NOMO-1 (cell line): ENCODE results near the gene MAST2.
"Not testable (repeated sequence)": the region's sequence is repeated elsewhere in the genome, so short reads cannot be mapped to it uniquely, and the experiment has no call there.

Source experiments
- DNase-seq, 2 experiments: peaks; one replicate each; lab custom pipeline; 2025; ENCODE audit not compliant: unreplicated experiment in 2 of 2; lab: John Stamatoyannopoulos, UW

The MAST2 gene

GRCh38 chr1:46056325-46056724, 252.9 kb downstream of the MAST2 start:
- no peak for DNase-seq

GRCh38 chr1:46057215-46057614, 253.8 kb downstream of the MAST2 start:
- DNase-seq: not testable (repeated sequence)

DNA sequence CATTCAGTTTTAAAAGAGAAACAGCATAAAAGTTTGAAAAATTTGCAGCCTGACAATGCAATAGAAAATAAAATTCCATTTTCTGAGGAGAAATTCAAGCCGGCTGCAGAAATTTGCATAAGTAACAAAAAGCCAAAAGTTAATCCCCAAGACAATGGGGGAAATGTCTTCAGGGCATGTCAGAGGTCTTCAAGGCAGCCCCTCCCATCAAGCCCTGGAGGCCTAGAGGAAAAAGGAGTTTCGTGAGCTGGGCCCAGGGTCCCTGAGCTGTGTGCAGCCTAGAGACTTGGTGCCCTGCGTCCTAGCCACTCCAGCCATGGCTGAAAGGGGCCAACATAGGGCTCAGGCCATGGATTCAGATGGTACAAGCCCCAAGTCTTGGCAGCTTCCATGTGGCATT, 254.4 kb downstream of the MAST2 start:
- DNase-seq: no peak

DNA sequence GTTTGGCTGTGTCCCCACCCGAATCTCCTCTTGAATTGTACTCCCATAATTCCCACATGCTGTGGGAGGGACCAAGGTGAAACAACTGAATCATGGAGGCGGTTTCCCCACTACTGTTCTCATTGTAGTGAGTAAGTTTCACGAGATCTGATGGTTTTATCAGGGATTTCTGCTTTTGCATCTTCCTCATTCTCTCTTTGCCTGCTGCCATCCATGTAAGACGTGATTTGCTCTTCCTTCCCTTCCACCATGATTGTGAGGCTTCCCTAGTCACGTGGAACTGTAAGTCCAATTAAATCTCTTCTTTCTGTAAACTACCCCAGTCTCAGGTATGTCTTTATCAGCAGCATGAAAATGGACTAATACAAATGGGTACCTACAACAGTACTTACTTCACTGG, 255.5 kb downstream of the MAST2 start:
- no peak for DNase-seq

DNA sequence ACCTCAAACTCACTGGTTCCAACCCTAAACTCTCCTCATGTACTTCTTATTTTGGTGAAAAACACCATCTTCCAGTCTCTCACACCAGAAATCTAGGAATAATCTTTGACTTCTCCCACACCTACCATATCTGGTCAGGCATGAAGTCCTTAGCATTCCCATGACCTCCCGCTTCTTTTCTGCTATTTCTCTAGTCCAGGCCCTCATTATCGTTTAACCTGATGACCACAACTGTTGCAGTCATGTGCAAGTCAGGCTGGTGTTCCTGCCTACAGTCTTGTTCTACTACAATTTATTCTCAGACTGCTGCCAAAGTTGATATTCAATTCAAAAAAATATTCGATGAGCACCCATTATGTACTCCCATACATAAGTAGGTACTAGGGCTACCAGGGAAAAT, 257.7 kb downstream of the MAST2 start:
- no peak for DNase-seq

DNA sequence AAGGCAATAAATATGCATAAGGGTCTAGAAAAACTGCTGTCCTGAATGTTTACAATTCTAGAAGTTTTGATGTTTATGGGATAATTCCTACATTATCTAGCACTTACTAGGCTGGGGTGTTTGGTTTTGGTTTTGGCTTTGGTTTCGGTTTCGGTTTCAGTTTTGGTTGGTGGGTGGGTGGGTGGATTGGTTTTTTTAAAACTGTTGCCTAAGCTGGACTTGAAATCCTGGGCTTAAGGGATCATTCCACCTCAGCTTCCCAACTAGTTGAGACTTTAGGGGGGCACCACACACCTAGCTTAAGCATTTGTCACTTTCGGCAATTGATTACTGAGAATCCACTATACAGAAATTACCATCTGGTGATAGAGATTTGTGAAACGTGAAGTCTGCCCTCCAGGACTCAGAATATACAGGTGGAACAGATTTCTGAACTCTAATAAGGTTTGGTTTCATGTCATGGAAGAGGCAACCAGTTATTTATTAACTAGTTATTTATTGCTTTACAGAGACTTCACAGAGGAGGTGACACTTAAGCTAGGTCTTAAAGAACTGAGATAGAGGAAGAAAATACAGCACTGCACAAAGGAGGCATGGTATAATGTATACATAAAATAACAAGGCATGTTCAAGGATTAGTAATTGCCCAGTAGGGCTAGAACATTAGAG, 259.4 kb downstream of the MAST2 start:
- no peak for DNase-seq

- no peak for DNase-seq
These were observed 261.3 kb downstream of the MAST2 start for GRCh38 chr1:46064708-46065107.

- peak in 1 of 2 experiments; percentile 47 for DNase-seq
These were observed 262.0 kb downstream of the MAST2 start for GRCh38 chr1:46065405-46065804.

DNA sequence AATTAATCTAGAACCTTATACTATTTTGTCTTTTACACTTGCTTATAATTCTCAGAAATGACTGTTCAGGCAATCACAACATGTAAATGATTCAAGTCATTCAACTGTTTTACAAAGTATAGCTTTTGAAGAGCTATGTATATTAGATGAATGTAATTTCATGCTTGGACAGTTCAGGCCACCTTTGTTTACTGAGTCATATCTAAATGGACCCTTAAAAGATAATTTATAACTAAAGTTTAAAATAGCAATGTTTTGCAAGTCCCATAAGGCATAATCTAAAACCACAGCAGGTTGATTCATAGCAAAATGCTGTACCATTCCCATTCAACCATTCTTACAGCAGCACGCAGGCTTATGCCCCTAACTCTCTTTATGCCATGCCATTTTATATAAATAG, 264.2 kb downstream of the MAST2 start:
- DNase-seq: no peak

- no peak for DNase-seq
These were observed 265.1 kb downstream of the MAST2 start for GRCh38 chr1:46068525-46068924.

DNA sequence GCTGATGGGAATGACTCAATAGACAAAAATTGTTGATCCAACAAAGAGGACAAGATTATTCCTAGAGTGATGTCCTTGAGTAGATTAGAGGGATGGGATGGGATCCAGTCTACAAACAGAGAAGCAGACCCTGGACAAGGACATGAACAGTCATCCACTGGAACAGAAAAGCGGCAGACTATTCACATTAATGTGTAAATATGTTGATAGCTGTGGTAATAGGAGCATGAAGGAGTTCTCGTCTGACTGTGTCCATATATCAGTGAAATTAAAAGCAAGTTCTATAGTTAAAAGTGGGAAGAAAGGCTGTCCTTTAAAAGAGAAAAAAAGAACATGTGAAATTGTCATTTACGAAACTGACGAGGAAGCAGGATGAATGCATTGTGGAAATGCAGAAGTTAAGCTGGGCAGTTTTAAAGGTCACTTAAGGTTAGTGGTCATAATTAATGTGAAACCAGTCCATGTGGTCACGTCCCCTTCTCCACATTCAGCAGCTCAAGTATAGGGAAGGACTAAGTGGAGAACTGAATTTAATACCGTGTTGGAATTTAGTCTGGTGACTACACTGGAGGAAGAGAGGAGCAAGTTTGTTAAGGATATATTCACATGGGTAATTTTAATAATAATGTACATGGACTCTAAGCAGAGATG, 266.9 kb downstream of the MAST2 start:
- peak; percentile 19 to 81 for DNase-seq

- no peak for DNase-seq
These were observed 269.6 kb downstream of the MAST2 start for GRCh38 chr1:46072975-46073374.

- no peak for DNase-seq
These were observed 272.9 kb downstream of the MAST2 start for GRCh38 chr1:46076343-46076742.

GRCh38 chr1:46077644-46078043, 274.2 kb downstream of the MAST2 start:
- no peak for DNase-seq

DNA sequence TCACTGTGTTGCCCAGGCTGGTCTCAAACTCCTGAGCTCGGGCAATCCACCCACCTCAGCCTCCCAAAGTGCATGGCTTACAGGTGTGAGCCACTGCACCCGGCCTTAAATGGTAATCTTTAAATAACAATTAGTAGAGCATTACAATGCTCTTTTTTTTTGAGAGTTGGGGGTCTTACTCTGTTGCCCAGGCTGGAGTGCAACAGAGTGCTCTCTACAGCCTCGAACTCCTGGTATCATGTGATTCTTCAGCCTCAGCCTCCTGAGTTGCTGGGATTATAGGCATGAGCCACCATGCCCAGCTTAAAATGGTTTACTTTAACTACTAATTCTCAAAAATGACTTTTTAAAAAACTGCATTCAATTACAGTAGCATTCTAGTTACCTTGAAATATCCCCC, 276.8 kb downstream of the MAST2 start:
- no peak for DNase-seq

DNA sequence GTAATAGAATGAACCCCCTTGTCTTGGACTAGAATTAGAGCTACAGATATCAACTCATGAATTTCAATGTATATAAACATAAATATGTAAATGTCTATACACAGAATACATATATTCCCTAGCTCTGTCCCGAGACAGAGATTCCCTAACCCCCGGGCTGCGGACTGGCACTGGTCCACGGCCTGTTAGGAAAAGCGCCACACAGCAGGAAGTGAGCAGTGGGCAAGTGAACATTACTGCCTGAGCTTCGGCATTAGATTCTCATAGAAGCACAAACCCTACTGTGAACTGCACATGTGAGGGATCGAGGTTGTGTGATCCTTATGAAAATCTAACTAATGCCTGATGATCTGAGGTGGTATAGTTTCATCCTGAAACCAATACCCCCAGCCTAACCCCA, 277.8 kb downstream of the MAST2 start:
- DNase-seq: no peak

DNA sequence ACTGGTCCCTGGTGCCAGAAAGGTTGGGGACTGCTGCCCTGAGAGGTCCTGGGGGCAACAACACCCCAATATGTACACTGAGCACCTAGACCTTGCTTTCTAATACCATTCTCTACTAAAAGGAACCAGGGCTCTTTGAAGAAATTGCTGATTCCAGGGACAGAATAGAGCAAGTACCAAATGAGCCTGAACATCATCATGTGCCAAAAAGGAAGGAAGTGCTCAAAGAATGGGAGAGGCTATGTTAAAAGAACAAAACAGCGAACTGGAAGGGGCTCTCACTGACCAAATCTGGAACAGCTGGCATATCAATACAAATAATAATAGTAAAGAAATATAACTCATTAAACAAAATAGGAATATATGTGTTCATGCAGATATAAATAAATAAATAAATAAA, 278.2 kb downstream of the MAST2 start:
- no peak for DNase-seq

- no peak for DNase-seq
These were observed 280.2 kb downstream of the MAST2 start for GRCh38 chr1:46083579-46083978.

- no peak for DNase-seq
These were observed 281.4 kb downstream of the MAST2 start for GRCh38 chr1:46084553-46085451.
